ENCODE measurements around the gene TRNAU1AP.
"Not testable (repeated sequence)": the region's sequence is repeated elsewhere in the genome, so short reads cannot be mapped to it uniquely, and the experiment has no call there.

Gene TRNAU1AP

DNA sequence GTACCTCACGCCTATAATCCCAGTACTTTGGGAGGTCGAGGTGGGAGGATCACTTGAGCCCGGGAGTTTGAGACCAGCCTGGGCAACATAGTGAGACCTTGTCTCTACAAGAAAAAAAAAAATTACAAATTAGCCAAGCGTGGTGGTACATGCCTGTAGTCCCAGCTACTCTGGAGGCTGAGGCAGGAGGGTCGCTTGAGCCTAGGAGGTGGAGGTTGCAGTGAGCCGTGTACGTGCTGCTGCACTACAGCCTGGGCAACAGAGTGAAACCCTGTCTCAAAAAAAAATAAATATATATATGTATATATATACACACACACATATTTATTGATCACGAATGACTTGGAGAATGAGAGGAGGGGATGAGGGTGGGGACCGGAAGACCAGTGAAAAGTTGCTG, 30.3 kb upstream of the TRNAU1AP start:
- DNase-seq, result not testable (repeated sequence)

DNA sequence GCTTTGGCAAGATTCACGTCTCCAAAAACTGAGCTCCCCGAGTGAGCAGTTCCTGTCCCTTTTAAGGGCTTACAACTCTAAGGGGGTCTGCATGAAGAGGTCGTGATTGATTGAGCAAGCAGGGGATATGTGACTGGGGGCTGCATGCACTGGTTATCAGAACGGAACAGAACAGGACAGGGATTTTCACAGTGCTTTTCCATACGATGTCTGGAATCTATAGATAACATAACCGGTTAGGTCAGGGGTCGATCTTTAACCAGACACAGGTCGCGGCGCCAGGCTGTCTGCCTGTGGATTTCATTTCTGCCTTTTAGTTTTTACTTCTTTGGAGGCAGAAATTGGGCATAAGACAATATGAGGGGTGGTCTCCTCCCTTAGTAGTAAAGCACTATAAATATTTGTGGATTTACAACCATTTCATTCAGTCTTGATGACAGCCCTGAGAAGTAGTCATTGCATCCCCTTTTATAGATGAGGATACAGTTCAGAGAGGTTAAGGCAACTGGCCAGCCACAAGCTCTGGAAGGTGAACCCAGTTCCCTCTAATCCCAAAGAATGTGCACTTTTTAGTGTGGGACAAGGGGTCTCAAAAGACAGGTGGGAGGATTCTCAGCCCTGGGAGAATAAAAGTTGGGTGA, 27.8 kb upstream of the TRNAU1AP start:
- DNase-seq, result not testable (repeated sequence)

DNA sequence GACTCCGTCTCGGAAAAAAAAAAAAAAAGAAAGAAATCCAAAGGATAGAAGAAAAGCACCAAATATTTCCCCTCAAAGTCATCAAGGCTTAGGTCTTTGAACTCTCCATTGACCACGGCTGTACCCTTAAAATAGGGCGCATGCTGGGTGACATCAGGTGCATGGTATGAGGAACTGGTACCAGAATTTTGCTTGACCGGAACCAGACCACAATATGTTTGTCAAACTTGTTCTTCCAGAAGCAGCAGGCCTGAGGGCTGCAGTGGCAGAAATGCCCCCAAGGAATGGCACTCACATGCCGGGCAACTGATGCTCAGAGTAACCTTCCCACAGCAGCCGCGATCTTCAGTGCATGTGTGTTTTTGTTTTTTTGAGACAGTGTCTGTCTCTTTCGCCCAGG, 26.0 kb upstream of the TRNAU1AP start:
- no peak for DNase-seq

DNA sequence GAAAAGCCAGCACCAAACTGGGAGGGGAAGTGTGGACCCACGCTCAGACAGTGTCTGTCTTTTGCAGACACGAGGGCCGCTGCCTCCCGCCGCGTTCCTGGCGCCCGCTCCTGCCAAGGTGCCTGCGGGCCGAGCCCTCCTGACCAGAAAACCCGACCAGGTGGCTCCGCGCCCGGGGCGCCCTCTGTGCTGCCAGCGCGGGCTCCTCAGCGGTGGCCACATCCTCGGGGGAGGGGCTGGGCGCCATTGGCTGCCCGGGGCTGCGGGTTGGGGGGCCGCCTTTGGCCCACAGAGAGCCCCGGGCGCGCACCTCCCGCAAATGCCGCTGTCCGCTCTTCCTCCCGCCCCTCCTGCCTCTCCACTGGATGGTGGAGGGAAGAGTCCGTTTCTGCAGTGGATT, 22.4 kb upstream of the TRNAU1AP start:
- no peak for DNase-seq

DNA sequence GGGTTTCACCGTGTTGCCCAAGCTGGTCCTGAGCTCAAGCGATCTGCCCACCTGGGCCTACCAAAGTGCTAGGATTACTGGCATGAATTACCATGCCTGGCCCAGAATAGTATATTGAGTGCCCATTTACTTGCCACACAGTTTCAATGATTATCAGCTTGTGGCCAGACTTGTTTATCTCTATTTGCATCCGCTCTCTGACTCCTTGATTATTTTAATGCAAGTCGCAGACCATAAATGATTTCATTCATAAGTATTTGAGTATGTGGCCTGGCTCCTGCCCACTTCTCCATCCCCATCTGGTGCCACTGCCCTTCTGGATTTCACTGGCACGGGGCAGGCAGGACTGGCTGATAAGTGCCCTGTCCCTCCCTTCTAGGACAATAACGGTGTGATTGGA, 18.2 kb upstream of the TRNAU1AP start:
- no peak for DNase-seq

DNA sequence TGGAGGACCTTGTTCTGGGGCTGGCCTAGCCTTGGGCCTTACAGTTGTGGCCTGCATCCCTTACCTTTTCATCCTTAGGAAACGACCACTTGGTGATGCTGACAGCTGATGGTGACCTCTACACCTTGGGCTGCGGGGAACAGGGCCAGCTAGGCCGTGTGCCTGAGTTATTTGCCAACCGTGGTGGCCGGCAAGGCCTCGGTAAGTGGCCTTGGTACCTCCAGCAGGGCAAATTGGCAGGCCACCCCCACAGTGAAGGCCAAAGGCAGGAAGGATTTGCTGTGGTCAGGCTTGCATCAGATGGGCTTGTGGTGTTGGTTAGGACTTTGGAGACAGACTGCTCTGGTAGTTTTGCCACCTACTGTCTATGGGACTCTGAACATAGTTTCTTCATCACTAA, 17.7 kb upstream of the TRNAU1AP start:
- no peak for DNase-seq

DNA sequence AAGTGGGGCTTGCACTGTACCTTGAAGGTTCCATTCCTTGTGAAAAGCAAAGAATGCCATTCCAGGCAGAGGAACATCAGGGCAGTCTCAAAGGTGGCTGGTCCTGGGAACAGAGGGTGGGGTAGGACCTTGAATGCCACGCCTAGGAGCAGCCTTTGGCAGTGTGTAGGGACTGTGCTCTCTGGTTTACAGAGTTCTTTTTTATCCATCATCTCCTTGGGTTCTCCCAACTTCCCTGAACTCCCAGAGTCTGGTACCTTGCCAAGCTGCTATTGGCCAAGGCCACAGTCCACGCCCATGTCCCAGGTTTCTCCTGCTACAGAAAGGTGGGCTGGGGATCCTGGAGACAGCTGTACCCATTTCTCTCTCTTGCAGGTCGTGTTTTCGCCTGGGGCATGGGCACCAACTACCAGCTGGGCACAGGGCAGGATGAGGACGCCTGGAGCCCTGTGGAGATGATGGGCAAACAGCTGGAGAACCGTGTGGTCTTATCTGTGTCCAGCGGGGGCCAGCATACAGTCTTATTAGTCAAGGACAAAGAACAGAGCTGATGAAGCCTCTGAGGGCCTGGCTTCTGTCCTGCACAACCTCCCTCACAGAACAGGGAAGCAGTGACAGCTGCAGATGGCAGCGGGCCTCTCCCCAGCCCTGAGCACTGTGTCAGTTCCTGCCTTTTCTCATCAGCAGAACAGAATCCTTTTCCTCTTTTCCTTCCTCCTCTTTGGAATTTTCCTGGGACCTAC, 15.3 kb upstream of the TRNAU1AP start:
- no peak for DNase-seq

DNA sequence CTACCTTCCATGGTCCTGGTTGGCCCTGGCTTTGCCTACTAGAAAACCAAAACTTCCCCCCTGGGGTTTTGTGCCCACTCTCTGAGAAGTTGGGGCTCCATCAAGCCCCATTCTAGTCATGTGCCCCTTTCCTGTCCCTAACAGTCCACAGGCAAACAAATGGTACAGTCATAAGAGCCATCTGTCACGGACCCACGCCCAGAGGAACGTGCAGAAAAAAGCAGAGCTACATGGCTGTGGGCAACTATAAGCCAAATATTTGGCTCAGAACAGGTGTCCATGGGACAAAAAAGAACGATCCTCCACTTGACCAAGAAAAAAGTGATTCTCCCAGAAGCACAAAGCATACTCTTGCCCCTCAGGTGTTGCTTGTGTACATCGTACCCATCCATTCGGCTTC, 14.6 kb upstream of the TRNAU1AP start:
- no peak for DNase-seq

DNA sequence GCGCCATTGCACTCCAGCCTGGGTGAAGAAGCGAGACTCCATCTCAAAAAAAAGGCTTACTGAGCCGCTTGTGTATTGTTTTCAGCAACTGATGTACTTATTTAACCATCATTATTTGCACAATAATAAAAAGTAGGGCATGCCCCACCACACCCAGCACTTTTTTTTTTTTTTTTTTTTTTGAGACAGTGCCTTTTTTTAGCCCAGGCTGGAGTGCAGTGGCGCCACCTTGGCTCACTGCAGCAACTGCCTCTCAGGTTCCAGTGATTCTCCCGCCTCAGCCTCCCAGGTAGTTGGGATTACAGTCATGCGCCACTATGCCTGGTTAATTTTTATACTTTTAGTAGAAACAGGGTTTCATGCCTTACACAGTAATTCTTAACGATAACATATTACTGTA, 12.2 kb upstream of the TRNAU1AP start:
- DNase-seq, result no peak

DNA sequence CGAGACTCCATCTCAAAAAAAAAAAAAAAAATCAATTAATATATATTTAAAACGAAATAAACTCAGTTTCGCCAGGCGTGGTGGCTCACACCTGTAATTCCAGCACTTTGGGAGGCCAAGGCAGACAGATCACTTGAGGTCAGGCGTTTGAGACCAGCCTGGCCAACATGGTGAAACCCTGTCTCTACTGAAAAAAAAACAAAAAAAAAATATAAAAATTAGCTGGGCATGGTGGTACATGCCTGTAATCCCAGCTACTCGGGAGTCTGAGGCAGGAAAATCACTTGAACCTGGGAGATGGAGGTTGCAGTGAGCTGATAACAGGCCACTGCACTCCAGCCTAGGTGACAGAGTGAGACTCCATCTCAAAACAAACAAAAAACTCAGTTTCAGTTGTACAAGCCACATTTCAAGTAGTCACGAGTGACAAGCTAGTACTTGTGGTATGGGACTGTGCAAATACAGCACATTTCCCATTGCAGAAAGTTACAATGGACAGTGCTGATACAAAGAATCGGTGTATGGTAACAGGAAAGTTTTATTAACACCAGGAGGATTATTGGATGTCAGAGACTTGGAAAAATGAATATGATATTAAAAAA, 11.4 kb upstream of the TRNAU1AP start:
- DNase-seq, result not testable (repeated sequence)

DNA sequence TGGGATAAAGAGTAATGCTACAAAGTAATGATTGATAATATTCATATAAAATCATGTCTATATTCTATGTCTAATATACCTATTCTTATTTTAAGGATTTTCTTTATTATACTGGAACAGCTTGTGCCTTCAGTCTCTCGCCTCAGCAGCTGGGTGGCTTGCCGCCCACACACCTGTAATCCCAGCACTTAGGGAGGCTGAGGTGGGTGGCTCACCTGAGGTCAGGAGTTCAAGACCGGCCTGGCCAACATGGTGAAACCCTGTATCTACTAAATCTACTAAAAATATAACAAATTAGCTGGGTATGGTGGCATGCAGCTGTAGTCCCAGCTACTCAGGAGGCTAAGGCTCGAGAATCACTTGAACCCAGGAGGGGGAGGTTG, 7.6 kb upstream of the TRNAU1AP start:
- no peak for DNase-seq

DNA sequence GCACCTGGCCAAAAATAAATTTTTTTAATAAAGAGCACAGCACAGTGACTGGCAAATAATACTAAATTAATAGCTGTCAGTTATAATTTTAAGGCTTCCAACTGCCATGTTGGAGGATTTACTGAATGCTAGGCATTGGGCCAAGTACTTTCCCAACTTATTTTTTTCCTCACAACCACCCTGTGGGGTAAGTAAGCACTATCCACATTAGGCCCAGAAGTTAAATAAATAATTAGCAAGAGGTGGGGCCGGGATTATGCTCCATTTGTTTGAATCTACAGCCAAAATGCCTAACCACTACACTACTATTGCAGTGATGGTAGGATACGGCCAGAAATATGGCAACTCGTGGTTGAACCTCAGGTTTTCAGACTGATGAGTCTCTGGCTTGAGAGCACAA, 4.6 kb upstream of the TRNAU1AP start:
- no peak for DNase-seq

DNA sequence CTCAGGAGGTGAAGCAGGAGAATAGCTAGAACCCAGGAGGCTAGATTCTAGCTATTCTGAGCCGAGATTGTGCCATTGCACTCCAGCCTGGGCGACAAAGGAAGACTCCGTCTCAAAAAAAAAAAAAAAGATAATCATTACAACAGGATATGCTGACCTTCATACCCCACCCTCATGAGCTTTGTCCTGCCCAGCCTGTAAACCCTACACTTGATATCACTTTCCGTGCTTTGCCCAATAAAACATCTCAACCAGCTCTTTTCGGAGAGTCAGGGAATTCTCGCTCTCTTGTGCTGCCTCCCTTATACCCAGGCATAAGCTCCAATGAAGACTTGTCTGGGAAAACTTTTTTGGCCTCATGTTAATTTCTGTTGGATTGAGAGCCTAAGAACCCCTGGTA, 1.5 kb upstream of the TRNAU1AP start:
- no peak for DNase-seq

DNA sequence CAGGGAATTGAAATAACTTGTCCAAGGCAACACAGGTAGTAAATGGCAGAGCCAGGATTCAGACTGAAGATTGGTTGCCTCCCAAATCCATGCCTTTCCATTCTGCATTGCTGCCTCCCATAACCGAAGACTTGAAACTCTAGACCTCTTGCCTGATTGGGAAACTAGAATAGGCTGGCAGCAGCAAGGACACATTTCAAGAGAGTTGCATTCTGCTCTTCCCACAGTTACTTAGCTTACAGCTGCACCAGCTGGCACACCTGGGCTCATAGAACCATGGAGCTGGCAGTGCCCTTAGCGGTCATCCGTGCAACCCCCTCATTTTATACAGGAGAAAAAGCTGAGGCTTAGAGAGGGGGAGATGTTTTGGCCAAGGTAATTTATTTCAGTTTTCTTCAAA, 8.0 kb downstream of the TRNAU1AP start:
- no peak for DNase-seq

DNA sequence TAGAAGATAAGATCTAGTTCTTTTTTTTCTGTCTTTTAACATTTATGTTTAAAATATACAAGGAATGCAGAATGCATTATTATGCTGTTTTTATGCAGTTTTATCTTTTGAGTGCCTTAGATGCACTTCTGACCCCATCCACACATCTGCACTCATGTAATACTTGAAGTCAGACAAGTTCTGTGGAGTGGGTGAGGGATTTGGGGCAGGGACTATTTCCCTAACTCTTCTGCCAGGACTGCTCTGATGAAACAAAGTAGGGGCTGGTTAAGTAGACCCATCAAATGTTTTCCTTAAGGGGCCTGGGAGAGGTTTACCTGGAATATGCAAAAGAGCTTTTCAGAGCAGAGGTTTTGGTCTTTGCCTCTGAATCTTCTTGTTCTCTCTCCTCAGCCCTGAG, 11.4 kb downstream of the TRNAU1AP start:
- DNase-seq, result no peak

DNA sequence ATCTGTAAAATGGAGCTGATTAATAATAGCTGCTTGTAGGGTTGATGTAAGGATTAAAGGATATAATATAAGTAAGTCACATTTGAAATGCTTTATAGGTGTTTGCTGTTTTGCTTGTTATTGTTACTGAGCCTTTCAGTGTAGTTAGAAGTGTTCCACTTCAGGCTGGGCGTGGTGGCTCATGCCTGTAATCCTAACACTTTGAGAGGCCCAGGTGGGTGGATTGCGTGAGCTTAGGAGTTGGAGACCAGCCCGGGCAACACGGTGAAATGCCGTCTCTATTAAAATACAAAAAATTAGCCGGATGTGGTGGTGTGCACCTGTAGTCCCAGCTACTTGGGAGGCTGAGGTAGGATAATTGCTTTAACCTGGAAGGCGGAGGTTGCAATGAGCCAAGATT, 12.2 kb downstream of the TRNAU1AP start:
- DNase-seq, result no peak

DNA sequence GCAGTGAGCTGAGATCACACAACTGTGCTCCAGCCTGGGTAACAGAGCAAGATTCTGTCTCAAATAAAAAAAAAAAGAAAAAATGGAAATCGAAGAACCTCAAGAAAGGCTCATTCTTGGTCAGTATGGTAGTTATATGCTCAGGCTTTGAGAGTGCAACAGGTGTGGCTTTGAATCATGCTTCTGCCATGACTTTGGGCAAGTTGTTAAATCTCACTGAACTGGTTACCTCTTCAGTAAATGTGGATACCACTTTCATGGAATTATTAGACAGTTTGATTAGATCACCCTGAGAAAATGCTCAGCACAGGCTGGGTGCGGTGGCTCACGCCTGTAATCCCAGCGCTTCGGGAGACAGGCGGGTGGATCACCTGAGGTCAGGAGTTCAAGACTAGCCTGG, 12.8 kb downstream of the TRNAU1AP start:
- DNase-seq, result no peak

DNA sequence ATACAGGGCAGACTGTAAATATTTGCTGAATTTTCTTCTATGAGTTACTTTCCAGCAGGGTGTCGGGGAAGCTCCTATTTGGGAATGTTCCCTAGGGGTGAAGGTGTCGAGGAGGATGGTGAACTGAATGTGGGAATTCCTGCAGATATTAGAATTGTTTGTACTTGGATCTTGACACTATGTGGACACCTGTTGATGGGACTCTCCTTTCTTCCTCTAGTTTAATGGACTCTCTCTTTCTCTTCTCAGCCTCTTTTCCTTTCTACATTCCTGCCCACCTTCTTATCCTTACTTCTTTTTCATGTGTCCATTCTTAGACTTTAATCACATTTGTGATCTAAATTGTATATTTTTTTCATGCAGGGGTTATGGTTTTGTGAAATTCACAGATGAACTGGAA, 14.0 kb downstream of the TRNAU1AP start:
- no peak for DNase-seq

DNA sequence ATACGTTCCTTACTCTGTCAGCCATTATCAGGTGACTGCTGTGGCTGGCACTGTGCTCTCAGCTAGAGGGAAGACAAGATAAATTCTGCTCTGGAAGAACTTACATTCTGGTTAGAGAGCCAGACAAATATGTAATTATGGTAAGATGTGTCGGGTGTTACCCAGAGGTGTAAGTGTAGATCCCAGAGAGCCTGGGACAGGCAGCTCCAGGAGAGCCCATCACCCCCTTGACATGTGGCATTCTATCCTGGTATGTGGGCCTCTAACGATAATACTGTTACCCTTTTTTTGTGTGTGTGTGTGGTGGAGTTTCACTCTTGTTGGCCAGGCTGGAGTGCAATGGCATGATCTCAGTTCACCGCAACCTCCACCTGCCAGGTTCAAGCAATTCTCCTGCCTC, 19.0 kb downstream of the TRNAU1AP start:
- DNase-seq, result no peak

DNA sequence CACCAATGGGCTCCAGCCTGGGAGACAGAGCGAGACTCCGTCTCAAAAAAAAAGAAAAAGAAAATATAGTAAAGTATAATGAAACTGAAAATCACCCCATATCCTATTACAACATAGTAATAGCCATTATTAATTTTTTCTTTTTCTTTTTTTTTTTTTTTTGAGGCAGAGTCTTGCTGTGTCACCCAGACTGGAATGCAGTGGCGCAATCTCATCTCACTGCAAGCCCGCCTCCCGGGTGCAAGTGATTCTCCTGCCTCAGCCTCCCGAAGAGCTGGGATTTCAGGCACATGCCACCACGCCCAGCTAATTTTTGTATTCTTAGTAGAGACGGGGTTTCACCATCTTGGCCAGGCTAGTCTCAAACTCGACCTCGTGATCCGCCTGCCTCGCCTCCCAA, 20.0 kb downstream of the TRNAU1AP start:
- DNase-seq, result not testable (repeated sequence)

DNA sequence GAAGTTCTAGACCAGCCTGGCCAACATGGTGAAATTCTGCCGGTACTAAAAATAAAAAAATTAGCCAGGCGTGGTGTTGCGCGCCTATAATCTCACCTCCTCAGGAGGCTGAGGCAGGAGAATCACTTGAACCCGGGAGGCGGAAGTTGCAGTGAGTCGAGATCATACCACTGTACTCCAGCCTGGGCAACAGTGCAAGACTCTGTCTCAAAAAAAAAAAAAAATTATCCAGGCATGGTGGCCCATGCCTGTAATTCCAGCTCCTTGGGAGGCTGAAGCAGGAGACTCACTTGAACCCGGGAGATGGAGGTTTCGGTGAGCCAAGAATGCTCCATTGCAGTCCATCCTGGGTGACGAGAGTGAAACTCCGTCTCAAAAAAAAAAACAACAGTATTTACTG, 20.7 kb downstream of the TRNAU1AP start:
- DNase-seq, result no peak

DNA sequence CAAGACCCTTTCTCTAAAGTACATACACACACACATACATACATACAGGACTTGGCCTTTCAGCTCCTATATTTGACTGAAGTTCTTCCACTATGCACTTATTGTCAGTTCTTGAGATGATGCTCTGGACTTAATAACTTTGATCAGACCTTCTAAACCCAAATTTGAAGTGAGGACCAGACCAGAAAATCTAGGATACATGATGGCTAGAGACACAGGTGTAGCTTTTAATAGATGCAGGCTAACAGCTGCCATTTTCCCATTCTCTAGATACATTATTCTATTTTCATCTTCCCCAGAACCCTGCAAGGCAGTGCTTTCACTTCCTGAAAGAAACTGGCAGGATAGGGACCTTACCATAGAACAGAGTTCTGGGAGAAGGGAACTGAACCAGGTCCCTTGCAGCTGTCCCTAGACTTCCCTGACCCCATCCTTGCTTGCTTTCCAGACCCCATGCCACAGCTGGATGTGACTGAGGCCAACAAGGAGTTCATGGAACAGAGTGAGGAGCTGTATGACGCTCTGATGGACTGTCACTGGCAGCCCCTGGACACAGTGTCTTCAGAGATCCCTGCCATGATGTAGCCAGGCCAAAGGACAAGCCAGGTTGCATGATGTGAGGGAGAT, 24.3 kb downstream of the TRNAU1AP start:
- no peak for DNase-seq

DNA sequence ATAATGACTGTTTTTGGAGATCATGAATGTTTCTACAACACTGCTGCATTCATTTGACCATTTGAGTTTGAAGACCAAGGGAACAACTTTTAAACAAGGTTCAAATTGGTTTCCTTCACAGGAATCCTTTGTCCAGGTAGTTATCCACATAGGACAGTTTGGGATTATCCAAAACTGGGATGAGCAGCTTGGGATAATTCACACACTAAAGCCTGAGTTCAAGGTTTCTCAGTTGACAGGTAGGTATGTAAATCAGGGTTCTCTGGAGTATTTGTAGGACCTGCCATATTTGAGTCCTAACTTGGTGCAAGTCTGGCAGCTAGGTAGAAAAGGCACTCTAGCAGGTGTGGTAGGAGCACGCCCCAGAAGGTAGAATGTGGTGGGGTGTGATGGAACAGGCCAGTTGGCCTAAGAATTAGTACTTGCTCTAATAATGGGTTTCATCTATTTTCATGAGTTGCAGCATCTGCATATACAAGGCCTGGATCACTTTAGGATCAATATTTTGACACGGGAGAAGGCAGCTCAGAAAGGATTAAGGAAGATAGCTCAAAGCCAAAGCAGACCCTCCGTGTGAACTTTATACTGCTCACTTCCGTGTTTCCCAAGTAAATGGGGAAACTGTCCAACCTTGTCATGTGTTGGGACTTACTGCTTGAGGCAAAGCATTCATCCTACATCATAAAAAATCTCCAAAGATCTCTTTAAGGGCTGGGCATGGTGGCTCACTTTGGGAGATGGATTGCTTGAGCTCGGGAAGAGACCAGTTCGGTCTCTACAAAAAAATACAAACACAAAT, 25.1 kb downstream of the TRNAU1AP start:
- no peak for DNase-seq
